Sciatic nerve (tissue), 2 donors: ENCODE data around the gene MDH2. TPM values are rescaled to one million over a fixed set of nuclear protein-coding genes. Genes with fewer than 3 reads are reported as not detected.
"Not testable (repeated sequence)": the region's sequence is repeated elsewhere in the genome, so short reads cannot be mapped to it uniquely, and the experiment has no call there.

Experiments
- ATAC-seq: fragments of 200-7000 bp; cut with Tn5 transposase; one replicate; pipeline ENCODE4 v1.9.1; 2020; ENCODE audit warnings: mild to moderate bottlenecking, moderate library complexity
- DNase-seq: peaks from one replicate; pipeline ENCODE4 v3.0.0-alpha.2; 2020; ENCODE audit warnings: low spot score
- intact Hi-C: fragments of 100-400 bp; cut with DNase I; formaldehyde crosslinking; loops from one replicate; pipeline ENCODE4 v1.14.2; 2022
- total RNA-seq: library from RNA; stranded (reverse); fragmentation: NEBNext Ultra II Directional; extraction: Animal tissue kit (Norgen Biotek cat#: 25700); gene quantifications from one replicate; pipeline ENCODE4 v1.2.1, GENCODE V29; 2021
- donor health status: DM: no; HTN: no; CAD: no.
- donor health status: DM: no; HTN: no; CAD: no.

The MDH2 gene
- total RNA-seq, 1 donor from 2014 or later, result 74.9 TPM

DNA sequence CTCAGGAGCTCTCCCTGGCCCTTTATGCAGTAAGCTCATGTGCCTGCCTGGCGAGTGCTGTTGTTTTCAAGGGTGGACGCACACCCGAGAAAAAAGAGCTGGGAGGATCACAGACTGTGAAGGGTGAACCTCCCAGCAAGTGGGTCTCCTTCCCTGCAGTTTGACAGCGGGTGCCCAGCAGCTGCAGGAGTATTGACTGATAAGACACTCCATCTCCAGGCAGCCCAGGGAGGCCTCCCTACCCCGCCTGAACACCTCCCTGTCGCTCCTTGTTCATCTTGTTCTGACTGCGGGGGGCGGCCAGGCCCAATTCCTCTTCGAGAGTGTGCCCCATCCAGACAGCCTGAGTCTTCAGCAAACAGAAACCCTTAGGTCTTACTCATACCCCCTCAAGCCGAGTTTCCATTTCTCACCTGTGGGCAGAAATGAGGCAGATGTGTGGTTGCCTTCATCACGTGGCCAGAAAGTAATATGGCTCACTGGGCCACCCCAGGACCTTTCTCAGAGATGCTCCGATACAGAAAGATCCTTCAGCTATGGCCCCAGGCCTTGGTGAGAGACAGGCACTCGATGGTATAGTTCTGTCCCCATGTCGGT, 17.2 kb downstream of the MDH2 start:
- DNase-seq, result no peak
- intact Hi-C loops, result no loop called here
- no peak for ATAC-seq

DNA sequence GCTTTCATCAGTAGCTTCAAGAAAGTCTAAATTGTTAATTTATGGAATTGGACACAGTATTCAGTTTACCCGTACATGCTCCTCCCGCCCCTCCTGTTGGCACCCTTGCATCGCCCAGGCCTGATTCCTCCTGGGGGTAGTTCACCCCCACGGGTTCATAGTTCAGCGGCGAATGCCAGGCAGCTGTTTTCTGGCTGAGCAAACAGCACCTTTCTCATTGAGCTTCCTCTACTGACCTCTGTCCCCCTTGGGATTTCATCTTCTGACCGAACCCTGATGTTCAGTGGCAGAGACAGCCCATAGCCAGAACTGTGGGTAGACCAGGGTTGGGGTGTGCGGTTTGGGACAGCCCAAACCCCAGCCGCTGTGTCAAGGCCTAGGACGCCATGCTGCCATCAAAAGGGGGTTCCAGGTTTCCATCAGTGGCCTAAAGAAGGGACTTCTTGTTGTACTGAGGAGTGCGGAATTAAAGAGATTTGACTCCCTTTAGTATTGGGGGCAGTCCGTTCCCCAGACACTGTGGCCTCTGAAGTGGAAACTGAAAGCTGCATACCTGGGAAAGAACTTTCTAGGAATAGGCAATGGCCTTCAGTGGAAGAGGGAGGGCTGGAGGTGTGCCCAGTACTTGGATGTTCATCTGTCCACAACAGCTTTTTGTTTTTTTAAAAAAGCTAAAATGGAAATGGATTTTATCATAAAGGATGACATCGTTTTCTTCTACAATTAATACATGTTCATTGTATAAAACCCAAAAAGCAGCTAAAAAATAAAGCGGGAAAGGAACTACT, 19.0 kb downstream of the MDH2 start:
- DNase-seq, result no peak
- ATAC-seq, result no peak
- intact Hi-C loops, result no loop called here

DNA sequence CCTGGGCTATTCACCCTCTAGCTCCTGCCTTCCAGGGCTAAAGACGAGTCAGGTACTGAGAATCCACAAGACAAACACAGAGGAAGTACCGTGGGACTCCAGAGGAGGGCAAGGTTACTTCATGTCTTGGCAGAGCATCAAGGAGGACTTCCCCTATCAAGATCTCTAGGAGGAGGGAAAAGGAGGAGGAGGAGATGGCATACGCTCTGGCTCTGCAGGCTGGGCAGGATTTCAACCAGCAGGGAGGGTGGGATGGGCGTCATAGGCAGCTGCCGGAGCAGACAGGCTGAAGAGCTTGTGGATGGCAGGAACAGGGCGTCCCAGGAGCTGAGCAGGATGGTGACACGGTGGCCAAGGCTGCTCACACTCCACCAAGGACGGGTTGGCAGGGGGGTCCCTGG, 21.3 kb downstream of the MDH2 start:
- DNase-seq, result no peak
- intact Hi-C loops, result no loop called here
- peak; percentile 88 for ATAC-seq

DNA sequence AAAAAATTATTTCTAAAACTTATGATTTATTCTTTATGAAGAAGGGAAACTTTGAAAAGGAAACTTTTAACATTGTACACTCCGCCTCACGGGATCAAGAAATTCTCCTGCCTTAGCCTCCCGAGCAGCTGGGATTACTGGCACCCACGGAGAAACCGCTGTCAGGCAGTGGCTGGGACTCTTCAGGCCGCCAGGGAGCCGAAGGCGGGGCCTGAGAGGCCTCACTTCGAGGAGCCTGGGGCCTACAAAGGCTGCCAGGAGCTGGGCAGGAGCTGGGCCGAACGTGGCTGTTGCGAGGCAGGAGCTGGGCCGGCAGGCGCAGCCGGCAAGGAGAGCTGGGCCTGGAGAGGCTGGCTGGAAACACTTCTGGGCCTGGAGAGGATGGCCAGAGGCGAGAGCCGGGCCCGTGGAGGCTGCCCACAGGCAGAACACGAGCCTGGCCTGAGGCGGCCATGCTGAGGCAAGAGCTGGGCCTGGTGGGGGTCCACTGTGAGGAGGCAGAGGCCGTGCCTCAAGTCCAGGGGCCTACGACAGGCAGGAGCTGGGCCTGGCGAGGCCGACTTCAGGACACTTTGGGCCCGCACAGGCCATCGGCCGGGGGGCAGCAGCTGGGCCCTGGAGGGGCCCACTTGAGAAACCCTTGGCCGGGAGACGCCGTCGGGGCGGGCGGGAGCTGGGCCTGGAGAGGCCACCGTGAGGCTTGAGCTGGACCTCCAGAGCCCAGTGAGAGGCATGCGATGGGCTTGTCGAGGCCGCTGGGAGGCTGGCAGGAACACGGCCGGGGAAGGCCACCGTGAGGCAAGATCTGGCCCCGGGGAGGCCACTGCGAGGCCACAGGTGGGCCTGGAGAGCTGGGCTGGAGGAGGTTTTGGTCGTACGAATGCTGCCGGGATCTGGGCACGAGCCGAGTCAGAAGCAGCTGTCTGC, 23.7 kb downstream of the MDH2 start:
- no peak for DNase-seq
- no peak for ATAC-seq
- intact Hi-C loops, result no loop called here

DNA sequence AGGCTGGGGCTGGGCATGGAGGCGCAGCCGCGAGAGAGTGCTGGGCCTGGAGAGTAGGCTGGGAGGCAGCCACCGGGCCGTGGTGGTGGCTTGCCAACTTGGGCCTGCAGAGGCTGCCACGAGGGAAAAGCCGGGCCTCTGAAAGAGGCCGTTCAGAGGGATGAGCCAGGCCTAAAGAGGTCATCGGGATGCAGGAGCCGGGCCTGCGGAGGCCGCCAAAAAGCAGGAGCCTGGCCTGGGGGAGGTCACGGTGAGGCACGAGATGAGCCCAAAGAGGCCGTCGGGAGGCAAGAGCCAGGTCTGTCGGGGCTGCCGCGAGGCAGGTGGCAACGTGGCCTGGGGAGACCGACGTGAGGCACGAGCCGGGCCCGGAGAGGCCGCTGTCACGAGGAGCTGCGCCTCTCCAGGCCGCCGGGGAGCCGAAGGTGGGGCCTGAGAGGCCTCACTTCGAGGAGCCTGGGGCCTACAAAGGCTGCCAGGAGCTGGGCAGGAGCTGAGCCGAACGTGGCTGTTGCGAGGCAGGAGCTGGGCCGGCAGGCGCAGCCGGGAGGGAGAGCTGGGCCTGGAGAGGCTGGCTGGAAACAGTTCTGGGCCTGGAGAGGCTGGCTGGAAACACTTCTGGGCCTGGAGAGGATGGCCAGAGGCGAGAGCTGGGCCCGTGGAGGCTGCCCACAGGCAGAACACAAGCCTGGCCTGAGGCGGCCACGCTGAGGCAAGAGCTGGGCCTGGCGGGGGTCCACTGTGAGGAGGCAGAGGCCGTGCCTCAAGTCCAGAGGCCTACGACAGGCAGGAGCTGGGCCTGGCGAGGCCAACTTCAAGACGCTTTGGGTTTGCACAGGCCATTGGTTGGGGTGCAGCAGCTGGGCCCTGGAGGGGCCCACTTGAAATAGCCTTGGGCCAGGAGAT, 24.6 kb downstream of the MDH2 start:
- intact Hi-C loops, result no loop called here
- DNase-seq (no peak), ATAC-seq (no peak)

DNA sequence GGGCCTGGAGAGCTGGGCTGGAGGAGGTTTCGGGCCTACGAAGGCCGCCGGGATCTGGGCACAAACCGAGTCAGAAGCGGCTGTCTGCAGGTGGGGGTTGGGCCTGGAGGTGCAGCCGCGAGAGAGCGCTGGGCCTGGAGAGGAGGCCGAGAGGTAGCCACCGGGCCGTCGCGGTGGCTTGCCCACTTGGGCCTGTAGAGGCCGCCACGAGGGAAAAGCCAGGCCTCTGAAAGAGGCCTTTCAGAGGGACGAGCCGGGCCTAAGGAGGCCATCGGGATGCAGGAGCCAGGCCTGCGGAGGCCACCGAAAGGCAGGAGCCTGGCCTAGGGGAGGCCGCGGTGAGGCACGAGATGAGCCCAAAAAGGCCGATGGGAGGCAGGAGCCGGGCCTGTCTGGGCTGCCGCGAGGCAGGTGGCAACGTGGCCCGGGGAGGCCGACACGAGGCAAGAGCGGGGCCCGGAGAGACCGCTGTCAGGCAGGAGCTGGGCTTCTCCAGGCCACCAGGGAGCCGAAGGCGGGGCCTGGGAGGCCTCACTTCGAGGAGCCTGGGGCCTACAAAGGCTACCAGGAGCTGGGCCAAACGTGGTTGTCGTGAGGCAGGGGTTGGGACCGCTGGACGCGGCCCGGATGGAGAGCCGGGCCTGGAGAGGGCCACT, 25.6 kb downstream of the MDH2 start:
- intact Hi-C loops, result no loop called here
- ATAC-seq (no peak), DNase-seq (no peak)

DNA sequence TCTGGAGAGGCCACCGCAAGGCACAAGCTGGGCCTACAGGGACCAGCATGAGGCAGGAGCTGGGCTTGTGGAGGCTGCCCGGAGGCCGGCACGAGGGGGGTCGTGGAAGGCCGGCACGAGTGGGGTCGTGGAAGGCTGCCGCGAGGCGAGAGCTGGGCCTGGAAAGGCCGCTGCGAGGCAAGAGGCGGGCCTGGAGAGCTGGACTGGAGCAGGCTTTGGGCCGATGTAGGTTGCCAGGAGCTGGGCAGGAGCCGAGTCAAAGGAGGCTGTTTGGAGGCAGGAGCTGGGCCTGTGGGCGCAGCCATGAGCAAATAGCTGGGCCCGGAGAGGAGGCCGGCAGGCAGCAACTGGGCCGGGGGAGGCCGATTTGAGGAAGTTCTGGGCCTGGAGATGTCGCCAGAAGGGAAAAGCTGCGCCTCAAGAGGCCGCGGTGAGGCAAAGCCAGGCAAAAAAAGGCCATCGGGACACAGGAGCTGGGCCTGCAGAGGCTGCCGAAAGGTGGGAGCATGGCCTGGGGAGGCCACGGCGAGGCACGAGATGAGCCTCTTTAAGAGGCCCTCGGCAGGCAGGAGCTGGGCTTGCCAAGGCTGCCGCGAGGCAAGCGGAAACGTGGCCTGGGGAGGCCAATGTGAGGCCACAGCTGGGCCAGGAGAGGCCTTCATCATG, 26.5 kb downstream of the MDH2 start:
- ATAC-seq, result no peak
- intact Hi-C loops, result no loop called here

DNA sequence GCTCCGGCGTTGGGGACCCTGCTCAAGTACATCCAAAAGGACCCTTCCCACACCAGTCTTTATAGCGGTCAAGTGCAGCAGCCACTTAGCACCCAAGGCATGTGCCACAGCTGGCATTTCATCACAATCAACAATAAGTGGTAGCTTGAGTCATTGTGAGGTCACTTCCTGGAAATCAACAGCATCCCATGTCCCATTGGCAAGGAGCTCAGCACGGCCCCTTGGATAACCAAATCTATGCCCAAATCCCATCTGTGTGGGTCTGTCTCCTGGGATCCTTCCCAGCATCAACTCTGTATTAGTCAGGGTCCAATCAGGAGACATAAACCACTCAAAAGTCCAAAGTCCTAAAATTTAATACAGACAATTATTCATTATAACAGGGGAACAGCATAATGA, 27.1 kb downstream of the MDH2 start:
- DNase-seq (no peak), ATAC-seq (no peak)
- intact Hi-C loops, result no loop called here

More for the DNA sequence above, 26.5 kb downstream of the MDH2 start:
- no peak for DNase-seq

DNA sequence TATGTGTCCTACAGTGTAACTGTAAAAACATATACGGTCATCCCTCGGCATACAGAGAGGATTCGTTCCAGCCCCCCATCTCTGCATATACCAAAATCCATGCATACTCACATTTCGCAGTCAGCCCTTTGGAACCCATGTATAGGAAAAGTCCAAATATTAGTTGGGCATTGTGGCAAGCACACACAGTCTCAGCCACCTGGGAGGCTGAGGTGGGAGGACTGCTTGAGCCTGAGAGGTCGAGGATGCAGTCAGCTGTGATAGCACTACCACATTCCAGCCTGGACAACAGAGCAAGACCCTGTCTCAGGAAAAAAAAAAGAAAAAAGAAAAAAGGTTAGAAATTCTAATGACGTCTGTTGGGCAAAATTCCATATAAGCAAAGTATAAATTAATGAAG, 29.1 kb downstream of the MDH2 start:
- intact Hi-C loops, result no loop called here
- DNase-seq (no peak), ATAC-seq (no peak)

DNA sequence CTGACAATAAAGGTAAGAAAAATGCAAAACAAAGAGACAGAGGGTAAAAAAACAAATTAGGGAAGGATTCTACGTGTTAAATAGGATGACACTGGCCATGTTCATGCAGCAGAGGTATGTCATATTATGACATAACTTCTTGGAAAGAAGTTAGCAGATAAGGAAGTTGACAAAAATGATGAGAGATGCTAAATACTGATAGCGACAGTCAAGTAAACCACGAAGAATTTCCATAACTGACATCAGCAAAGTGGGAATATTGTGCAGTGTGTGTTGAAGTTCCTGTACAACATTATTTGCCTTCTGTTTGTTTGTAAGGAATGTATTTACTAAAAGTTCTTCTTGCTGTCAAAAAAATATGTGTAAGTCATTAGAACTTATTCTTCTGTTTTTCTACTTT, 29.5 kb downstream of the MDH2 start:
- ATAC-seq, result no peak
- intact Hi-C loops, result no loop called here
- no peak for DNase-seq

DNA sequence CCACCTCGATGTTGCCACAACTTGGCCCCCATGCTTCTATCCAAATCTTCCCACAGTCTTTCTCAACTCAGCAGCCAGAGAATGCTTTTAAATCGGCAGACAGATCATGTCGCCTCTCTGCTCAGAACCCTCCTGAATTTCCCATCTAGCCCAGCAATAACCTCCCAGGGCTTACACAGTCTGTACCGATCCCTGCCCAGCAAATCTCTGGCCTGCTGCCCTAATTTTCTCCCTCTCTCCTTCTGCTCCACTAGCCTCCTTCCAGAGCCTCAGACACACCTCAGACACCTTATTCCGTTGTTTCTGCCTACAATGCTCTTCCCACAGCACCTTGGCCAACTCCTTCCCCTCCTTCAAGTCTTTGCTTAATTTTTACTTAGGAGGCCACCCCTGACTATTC, 32.3 kb downstream of the MDH2 start:
- intact Hi-C loops, result no loop called here
- DNase-seq (no peak), ATAC-seq (no peak)

DNA sequence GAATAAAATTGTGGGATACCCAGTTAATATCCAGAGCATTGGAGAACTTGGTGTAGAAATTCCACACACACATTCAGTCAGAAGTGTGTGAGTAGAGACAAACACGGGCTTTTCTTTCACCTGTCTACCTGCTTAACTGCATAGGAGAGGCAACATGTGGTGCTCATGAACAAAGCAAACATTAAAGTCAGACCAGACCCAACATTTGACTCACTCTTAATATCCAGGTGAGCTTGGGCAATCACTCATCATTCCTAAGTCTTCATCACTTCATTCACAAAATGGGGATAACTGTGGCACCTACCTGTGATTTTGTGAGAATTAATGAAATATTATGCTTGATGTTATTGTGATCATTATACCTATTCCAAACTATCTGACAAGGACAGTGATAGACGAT, 36.2 kb downstream of the MDH2 start:
- intact Hi-C loops, DNase-seq, ATAC-seq: not testable (repeated sequence)

DNA sequence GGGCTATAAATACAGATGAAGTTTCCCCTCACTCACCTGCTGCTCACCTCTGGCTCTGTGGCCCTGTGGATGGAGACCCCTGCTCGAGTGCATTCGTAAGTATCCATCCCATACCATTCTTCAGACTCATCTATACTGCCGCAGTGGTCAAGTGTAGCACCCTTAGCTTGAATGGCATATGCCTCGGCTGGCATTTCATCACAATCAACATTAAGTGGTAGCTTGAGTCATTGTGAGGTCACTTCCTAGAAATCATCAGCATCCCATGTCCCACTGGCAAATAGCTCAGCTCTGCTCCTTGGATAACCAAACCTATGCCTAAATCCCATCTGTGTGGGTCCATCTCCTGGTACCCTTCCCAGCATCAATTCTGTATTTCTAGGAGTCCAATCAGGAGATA, 38.2 kb downstream of the MDH2 start:
- ATAC-seq (no peak), DNase-seq (no peak)
- intact Hi-C loops, result no loop called here

DNA sequence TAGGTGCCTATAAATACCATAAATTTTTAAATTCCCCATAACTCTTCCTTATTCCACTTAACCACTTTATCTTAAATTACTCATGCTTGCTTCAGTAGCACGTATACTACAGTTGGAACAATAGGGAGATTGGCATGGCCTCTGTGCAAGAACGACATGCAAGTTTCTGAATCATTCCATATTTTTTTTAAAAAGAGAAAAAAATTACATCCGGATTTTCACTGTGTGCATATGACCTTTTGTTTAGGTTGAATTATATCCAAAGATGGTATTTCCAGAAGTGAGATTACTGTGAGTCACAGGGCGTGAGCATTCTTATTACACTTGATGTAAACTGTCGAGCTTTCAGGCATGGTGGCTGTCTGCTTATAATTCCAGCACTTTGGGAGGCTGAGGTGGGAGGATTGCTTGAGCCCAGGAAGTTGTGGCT, 39.5 kb downstream of the MDH2 start:
- intact Hi-C loops, DNase-seq, ATAC-seq: not testable (repeated sequence)

DNA sequence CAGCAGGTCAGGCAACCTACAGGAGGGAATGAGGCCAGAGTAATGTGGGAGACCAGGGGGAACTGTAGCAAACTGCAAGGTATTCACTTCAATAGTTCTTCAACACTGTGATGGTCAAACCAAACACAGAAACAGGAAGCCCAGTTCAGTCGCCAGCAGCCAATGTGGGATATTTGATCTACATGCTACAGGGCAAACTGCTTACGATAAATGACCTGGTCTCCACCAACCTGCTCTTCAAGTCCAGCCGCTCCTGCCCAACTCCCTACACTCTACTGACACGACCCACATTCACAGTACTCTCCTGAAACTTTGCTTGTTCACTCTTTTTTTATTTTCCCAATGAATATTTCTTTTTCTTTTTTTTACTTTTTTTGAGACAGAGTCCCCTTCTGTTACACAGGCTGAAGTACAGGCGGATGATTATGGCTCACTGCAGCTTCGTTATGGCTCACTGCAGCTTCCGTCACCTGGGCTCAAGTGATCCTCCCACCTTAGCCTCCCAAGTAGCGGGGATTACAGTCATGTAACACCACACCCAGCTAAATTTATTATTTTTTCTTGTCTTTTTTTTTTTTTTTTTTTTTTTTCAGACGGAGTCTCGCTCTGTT, 42.1 kb downstream of the MDH2 start:
- intact Hi-C loops, result no loop called here
- no peak for DNase-seq
- no peak for ATAC-seq

DNA sequence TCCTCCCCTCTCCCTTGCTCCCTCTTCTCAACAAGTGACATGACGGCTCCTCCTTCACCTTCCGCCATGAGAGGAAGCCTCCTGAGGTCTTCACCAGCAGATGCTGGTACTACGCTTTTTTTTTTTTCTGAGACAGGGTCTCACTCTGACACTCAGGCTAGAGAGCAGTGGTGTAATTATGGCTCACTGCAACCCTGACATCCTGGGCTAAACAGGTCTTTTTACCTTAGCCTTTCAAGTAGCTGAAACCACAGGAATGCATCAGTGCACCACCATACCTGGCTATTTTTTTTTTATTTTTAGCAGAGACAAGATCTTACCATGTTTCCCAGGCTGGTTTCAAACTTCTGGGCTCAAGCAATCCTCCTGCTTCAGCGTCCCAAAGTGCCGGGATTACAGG, 43.6 kb downstream of the MDH2 start:
- DNase-seq (no peak), ATAC-seq (no peak)
- intact Hi-C loops, result no loop called here

DNA sequence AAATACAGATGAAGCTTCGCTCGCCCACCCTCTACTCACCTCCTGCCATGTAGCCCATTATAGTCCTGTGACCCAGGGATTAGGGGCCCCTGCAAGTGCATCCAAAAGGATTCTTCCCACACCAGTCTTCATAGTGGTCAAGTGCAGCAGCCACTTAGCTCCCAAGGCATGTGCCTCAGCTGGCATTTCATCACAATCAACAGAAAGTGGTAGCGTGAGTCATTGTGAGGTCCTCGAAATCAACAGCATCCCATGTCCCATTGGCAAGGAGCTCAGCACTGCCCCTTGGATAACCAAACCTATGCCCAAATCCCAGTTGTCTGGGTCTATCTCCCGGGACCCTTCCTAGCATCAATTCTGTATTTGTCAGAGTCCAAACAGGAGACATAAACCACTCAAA, 45.6 kb downstream of the MDH2 start:
- DNase-seq, intact Hi-C loops, ATAC-seq: not testable (repeated sequence)
